ENCODE results near the gene CADPS. TPM values are rescaled to one million over a fixed set of nuclear protein-coding genes. Genes with fewer than 3 reads are reported as not detected.

CADPS gene
- total RNA-seq, 1 experiment from 2014 or later, result not detected

GRCh38 chr3:62365391-62366125 lies 509.7 kb downstream of the CADPS start:
- H3K4me2 ChIP-seq, result no peak overlapping the region
- intact Hi-C loops (cut with micrococcal nuclease; ENCODE audit: unreplicated experiment), result no loop called here
- no peak for DNase-seq
- H3K27me3 ChIP-seq (ENCODE audit: insufficient read depth, low read depth), result peaks cover 7% of the 10 kb centered on the region; the same call in 1 of the 2 replicates
- CTCF ChIA-PET, result no interaction called here
- H4K20me1 ChIP-seq (ENCODE audit: insufficient read depth), result no peaks in the 10 kb centered on the region
- H3K9me3 ChIP-seq (ENCODE audit: insufficient read depth, low read depth), result no peaks in the 10 kb centered on the region
- H3K4me3 ChIP-seq, result no peak overlapping the region
- H3K36me3 ChIP-seq (ENCODE audit: low read depth), result no peaks in the 10 kb centered on the region
- H3K79me2 ChIP-seq (ENCODE audit: low read depth), result no peaks in the 10 kb centered on the region
- no peak for TF ChIP-seq EZH2 (IDR thresholded peaks at IDR 0.05; ENCODE audit: low read depth)
- TF ChIP-seq, protein P1, sequence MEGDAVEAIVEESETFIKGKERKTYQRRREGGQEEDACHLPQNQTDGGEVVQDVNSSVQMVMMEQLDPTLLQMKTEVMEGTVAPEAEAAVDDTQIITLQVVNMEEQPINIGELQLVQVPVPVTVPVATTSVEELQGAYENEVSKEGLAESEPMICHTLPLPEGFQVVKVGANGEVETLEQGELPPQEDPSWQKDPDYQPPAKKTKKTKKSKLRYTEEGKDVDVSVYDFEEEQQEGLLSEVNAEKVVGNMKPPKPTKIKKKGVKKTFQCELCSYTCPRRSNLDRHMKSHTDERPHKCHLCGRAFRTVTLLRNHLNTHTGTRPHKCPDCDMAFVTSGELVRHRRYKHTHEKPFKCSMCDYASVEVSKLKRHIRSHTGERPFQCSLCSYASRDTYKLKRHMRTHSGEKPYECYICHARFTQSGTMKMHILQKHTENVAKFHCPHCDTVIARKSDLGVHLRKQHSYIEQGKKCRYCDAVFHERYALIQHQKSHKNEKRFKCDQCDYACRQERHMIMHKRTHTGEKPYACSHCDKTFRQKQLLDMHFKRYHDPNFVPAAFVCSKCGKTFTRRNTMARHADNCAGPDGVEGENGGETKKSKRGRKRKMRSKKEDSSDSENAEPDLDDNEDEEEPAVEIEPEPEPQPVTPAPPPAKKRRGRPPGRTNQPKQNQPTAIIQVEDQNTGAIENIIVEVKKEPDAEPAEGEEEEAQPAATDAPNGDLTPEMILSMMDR (conservative IDR thresholded peaks at IDR 0.05), result no peak
- POLR2A ChIA-PET (ENCODE audit: unreplicated experiment), result no interaction called here
- H3F3A ChIP-seq (ENCODE audit: insufficient read depth, low read depth), result no peaks in the 10 kb centered on the region
- no peak overlapping the region for H2AFZ ChIP-seq
- no peak overlapping the region for H3K27ac ChIP-seq
- no TSS peak for BruUV-seq (replicated peaks)
- H3K4me1 ChIP-seq (replicated peaks; ENCODE audit: insufficient read depth), result no peaks in the 10 kb centered on the region
- H3K9me2 ChIP-seq (ENCODE audit: insufficient read depth), result no peaks in the 10 kb centered on the region

- TF ChIP-seq, protein P1 (conservative IDR thresholded peaks at IDR 0.05), result no peak
- TF ChIP-seq EZH2 (IDR thresholded peaks at IDR 0.05; ENCODE audit: low read depth), result no peak
- CTCF ChIA-PET, result no interaction called here
- no peaks in the 10 kb centered on the region for H3F3A ChIP-seq (ENCODE audit: insufficient read depth, low read depth)
- no peak for DNase-seq
- no peaks in the 10 kb centered on the region for H3K36me3 ChIP-seq (ENCODE audit: low read depth)
- H3K27me3 ChIP-seq (ENCODE audit: insufficient read depth, low read depth), result peaks cover 9% of the 10 kb centered on the region
- no peak overlapping the region for H3K4me2 ChIP-seq
- no peaks in the 10 kb centered on the region for H3K4me1 ChIP-seq (replicated peaks; ENCODE audit: insufficient read depth)
- H3K4me3 ChIP-seq, result no peak overlapping the region
- H2AFZ ChIP-seq, result no peak overlapping the region
- intact Hi-C loops (cut with micrococcal nuclease; ENCODE audit: unreplicated experiment), result no loop called here
- H3K9me2 ChIP-seq (ENCODE audit: insufficient read depth), result no peaks in the 10 kb centered on the region
- BruUV-seq (replicated peaks), result no TSS peak
- no peaks in the 10 kb centered on the region for H4K20me1 ChIP-seq (ENCODE audit: insufficient read depth)
- no peaks in the 10 kb centered on the region for H3K9me3 ChIP-seq (ENCODE audit: insufficient read depth, low read depth)
- no peak overlapping the region for H3K27ac ChIP-seq
- H3K79me2 ChIP-seq (ENCODE audit: low read depth), result no peaks in the 10 kb centered on the region
- POLR2A ChIA-PET (ENCODE audit: unreplicated experiment), result no interaction called here
Observed at GRCh38 chr3:62364191-62364590, 511.0 kb downstream of the CADPS start.

DNA sequence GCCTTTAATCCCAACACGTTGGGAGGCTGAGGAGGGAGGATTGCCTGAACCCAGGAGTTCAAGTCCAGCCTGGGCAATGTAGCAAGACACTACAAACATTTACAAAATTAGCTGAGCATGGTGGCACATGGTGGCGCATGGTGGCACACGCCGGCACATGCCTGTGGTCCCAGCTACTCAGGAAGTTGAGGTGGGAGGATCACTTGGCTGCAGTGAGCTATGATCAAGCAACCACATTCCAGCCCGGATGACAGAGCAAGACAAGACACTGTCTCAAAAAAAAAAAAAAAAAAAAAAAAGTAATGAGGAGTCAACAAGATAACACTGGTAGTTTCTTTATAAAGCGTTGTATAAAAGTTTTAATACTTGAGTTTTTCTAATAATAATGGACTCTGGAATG lies 511.9 kb downstream of the CADPS start:
- no peak overlapping the region for H3K4me2 ChIP-seq
- no peak overlapping the region for H3K4me3 ChIP-seq
- ChIA-PET CTCF (no interaction called here), POLR2A (ENCODE audit: unreplicated experiment) (no interaction called here)
- TF ChIP-seq, protein P1 (conservative IDR thresholded peaks at IDR 0.05), result no peak
- no peak for TF ChIP-seq EZH2 (IDR thresholded peaks at IDR 0.05; ENCODE audit: low read depth)
- H3K9me3 ChIP-seq (ENCODE audit: insufficient read depth, low read depth), result no peaks in the 10 kb centered on the region
- no peak overlapping the region for H3K27ac ChIP-seq
- intact Hi-C loops (cut with micrococcal nuclease; ENCODE audit: unreplicated experiment), result no loop called here
- H3K4me1 ChIP-seq (replicated peaks; ENCODE audit: insufficient read depth), result no peaks in the 10 kb centered on the region
- H3F3A ChIP-seq (ENCODE audit: insufficient read depth, low read depth), result no peaks in the 10 kb centered on the region
- H3K79me2 ChIP-seq (ENCODE audit: low read depth), result no peaks in the 10 kb centered on the region
- peaks cover 19% of the 10 kb centered on the region for H3K27me3 ChIP-seq (ENCODE audit: insufficient read depth, low read depth)
- no peak overlapping the region for H2AFZ ChIP-seq
- no peaks in the 10 kb centered on the region for H3K36me3 ChIP-seq (ENCODE audit: low read depth)
- no peaks in the 10 kb centered on the region for H3K9me2 ChIP-seq (ENCODE audit: insufficient read depth)
- BruUV-seq (replicated peaks), result no TSS peak
- no peak for DNase-seq
- H4K20me1 ChIP-seq (ENCODE audit: insufficient read depth), result no peaks in the 10 kb centered on the region

All from PC-9 (cell line).